Breast epithelium (tissue), 4 donors: Measurements from ENCODE around the gene ASXL3. TPM values are rescaled to one million over a fixed set of nuclear protein-coding genes. Genes with fewer than 3 reads are reported as not detected.

ENCODE experiments used
- DNase-seq, 2 donors: peaks; one replicate each; pipeline ENCODE4 v3.0.0-alpha.2; 2019; ENCODE audit warnings: low spot score in 2 of 2
- H3K27ac ChIP-seq, 2 donors: fragments of 200-600 bp; sonication (generic) in 1 of 2; one replicate each; pipeline ENCODE4 v1.5.1; 2016 to 2019; ENCODE audit warnings: mild to moderate bottlenecking in 1 of 2
- H3K27me3 ChIP-seq, 2 donors: fragments of 200-600 bp; sonication (generic) in 1 of 2; one replicate each; pipeline versions ENCODE4 v1.5.1 to v1.6.0; 2017 to 2019; ENCODE audit warnings: control low read depth in 1 of 2, mild to moderate bottlenecking in 1 of 2
- H3K36me3 ChIP-seq: fragments of 200-600 bp; one replicate; pipeline ENCODE4 v1.5.1; 2019
- H3K4me1 ChIP-seq, 2 donors: fragments of 200-600 bp; sonication (generic); one replicate each; pipeline ENCODE4 v1.5.1; 2016 to 2019; ENCODE audit warnings: control low read depth in 1 of 2
- H3K4me3 ChIP-seq, 3 donors: fragments of 200-600 bp; sonication (generic); 1 replicate in 2 of 3; 2 replicates in 1 of 3; pipeline ENCODE4 v1.5.1; 2016 to 2019; ENCODE audit warnings: mild to moderate bottlenecking in 3 of 3, moderate library complexity in 2 of 3
- H3K9me3 ChIP-seq, 2 donors: fragments of 200-600 bp; sonication (generic) in 1 of 2; one replicate each; pipeline ENCODE4 v1.5.1; 2016 to 2019; ENCODE audit warnings: control low read depth in 1 of 2
- POLR2A ChIP-seq: fragments of 450-650 bp; IDR thresholded peaks from one replicate; pipeline ENCODE4 v1.6.1; 2016; ENCODE audit warnings: antibody characterized with exemption, mild to moderate bottlenecking, moderate library complexity
- POLR2AphosphoS5 ChIP-seq, 3 donors: sonication (generic); formaldehyde crosslinking; IDR thresholded peaks; one replicate each; pipeline ENCODE4 v1.6.1; 2017; ENCODE audit warnings: antibody characterized with exemption in 3 of 3
- intact Hi-C: fragments of 100-400 bp; cut with DNase I; formaldehyde crosslinking; loops from one replicate; pipeline ENCODE4 v1.15.1; 2023; ENCODE audit warnings: low total_unique reads
- total RNA-seq, 3 donors: library from RNA; depleted of rRNA; stranded (reverse); fragments of >200 nt; gene quantifications; one replicate each; pipeline ENCODE4 v1.1.0, GENCODE V29; 2016
- TF ChIP-seq, protein P1 (sequence below), 3 donors: fragments of 450-650 bp; IDR thresholded peaks; one replicate each; pipeline ENCODE4 v1.5.1; 2016 to 2017; ENCODE audit warnings: antibody characterized with exemption in 3 of 3, mild to moderate bottlenecking in 3 of 3, moderate library complexity in 3 of 3

ASXL3 gene
- total RNA-seq, 3 donors from 2014 or later, result 0.96 to 3.4 (median 0.98) TPM

DNA sequence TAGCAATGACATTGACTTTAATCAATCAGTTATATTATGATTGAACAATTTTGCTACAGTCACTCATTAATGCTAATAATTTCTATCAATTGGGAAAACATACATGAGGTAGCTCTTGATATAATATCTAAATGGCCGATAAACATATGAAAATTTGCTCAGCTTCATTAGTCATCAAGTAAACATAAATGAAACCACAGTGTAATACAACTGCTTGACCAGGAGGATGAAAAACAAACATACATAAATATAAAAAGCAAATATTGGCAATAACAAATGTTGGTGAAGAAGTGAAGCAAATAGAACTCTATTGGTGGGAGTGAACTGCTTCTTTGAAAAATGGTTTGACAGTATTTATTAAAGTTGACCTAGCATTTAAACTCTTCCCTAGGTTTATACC, 130.9 kb downstream of the ASXL3 start:
- Histone ChIP-seq H3K27ac (no peak overlapping the region), H3K36me3 (no peaks in the 10 kb centered on the region), H3K4me3 (no peak overlapping the region), H3K27me3 (no peaks in the 10 kb centered on the region), H3K9me3 (no peaks in the 10 kb centered on the region), H3K4me1 (no peaks in the 10 kb centered on the region)
- no peak for DNase-seq
- intact Hi-C loops, result no loop called here
- no peak for TF ChIP-seq POLR2A
- TF ChIP-seq, protein P1, sequence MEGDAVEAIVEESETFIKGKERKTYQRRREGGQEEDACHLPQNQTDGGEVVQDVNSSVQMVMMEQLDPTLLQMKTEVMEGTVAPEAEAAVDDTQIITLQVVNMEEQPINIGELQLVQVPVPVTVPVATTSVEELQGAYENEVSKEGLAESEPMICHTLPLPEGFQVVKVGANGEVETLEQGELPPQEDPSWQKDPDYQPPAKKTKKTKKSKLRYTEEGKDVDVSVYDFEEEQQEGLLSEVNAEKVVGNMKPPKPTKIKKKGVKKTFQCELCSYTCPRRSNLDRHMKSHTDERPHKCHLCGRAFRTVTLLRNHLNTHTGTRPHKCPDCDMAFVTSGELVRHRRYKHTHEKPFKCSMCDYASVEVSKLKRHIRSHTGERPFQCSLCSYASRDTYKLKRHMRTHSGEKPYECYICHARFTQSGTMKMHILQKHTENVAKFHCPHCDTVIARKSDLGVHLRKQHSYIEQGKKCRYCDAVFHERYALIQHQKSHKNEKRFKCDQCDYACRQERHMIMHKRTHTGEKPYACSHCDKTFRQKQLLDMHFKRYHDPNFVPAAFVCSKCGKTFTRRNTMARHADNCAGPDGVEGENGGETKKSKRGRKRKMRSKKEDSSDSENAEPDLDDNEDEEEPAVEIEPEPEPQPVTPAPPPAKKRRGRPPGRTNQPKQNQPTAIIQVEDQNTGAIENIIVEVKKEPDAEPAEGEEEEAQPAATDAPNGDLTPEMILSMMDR (IDR thresholded peaks at IDR 0.05), result no peak

DNA sequence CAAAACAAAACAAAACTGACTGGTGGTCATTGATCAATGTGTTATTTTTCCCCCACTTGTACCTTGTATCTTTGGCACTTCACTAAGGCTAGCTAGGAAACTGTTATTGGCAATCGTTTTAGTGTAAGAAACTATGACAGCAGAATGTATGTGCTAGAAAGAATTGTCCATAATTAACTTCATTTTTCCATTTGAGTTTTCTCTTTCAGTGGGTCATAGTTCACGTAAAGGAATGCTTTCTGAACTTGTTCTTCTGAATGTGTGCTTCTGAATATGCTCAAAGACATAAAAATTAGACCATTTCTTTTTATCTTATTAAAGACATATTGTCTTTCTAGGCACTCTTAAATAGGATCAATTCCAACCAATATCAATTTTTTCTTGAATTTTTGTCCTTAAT, 132.2 kb downstream of the ASXL3 start:
- H3K36me3 ChIP-seq, result no peaks in the 10 kb centered on the region
- TF ChIP-seq, protein P1 (IDR thresholded peaks at IDR 0.05), result no peak
- TF ChIP-seq POLR2AphosphoS5 (IDR thresholded peaks at IDR 0.05) (no peak), POLR2A (no peak)
- H3K4me1 ChIP-seq, result no peaks in the 10 kb centered on the region
- H3K27me3 ChIP-seq, result no peaks in the 10 kb centered on the region
- intact Hi-C loops, result no loop called here
- no peak for DNase-seq
- H3K27ac ChIP-seq, result no peak overlapping the region
- H3K9me3 ChIP-seq, result no peaks in the 10 kb centered on the region
- H3K4me3 ChIP-seq, result no peak overlapping the region

DNA sequence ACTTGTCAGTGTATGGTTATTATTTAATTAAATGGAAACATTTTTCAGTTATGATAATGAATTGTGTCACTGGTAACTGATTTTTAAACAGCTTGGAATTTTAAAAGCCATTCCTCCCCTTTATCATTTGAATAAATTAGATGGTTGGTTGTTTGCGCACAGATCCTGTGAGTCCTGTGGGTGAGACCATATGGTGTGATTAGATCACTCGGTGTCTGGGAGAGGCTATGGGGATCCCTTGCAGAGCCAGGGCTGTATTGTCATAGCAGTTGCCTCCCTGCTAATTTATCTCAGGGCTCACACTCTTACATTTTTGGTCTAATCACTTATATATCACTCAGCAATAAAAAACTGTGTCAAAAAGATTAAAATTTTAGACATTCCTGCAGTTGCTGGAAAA, 133.5 kb downstream of the ASXL3 start:
- TF ChIP-seq POLR2AphosphoS5 (IDR thresholded peaks at IDR 0.05), result no peak
- TF ChIP-seq POLR2A, result no peak
- TF ChIP-seq, protein P1 (IDR thresholded peaks at IDR 0.05), result no peak
- Histone ChIP-seq H3K4me1 (no peaks in the 10 kb centered on the region), H3K9me3 (no peaks in the 10 kb centered on the region), H3K36me3 (no peaks in the 10 kb centered on the region), H3K4me3 (no peak overlapping the region), H3K27me3 (no peaks in the 10 kb centered on the region), H3K27ac (no peak overlapping the region)
- no peak for DNase-seq
- intact Hi-C loops, result no loop called here

DNA sequence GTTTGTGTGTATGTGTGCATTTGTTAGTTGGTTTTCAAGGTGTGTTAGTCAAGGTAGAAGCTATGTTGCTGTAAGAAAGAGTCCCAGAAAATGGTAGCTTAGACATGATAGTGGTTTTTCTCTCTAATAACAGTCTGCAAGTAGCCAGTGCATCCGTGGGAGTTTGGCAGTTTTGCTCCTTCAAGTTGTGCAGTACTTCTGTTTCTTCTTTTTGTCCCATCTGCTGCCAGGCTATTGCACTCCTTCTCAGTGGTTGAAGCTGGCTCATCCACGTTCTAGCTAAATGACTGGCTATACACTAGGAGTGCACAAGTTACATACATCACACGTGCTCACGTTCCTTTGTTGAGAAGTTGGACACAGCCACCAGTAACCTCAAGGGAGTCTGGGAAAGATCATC, 134.7 kb downstream of the ASXL3 start:
- Histone ChIP-seq H3K4me1 (no peaks in the 10 kb centered on the region), H3K27me3 (no peaks in the 10 kb centered on the region), H3K4me3 (no peak overlapping the region), H3K27ac (no peak overlapping the region), H3K36me3 (no peaks in the 10 kb centered on the region), H3K9me3 (no peaks in the 10 kb centered on the region)
- intact Hi-C loops, result no loop called here
- TF ChIP-seq, protein P1 (IDR thresholded peaks at IDR 0.05), result no peak
- no peak for TF ChIP-seq POLR2AphosphoS5 (IDR thresholded peaks at IDR 0.05)
- no peak for DNase-seq

DNA sequence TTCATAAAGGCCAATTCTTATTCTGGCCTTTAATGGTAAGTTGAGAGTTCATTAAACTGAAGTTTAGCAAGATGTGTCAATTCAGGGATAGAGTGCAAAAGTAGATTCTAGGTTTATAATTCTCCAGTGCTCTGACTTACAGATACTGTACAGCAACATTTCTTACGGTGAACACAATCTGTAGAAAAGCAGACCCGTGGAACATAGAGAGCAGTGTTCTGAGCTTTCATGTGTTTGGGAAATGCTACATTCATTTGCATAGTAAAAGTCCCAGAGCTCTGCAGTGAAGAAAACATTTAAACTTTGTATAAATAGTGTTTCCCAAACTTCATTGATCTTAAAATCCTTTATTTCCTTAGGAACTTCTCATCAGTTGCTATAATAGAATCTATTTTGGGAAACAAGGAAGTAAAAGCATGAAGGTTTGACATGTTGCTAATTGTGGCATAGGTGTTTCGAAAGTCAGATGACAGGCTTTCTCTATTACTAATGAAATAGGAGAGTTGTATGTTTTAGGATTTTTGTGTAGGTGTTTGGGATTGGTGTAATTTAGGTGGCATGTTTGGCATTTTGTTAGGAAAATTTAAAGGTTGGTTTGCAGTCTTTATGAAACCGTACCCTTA, 138.2 kb downstream of the ASXL3 start:
- peak overlapping the region in 1 of 2 donors; percentile 37 for H3K27ac ChIP-seq
- H3K4me1 ChIP-seq, result no peaks in the 10 kb centered on the region
- TF ChIP-seq POLR2A, result no peak
- TF ChIP-seq POLR2AphosphoS5 (IDR thresholded peaks at IDR 0.05), result no peak
- TF ChIP-seq, protein P1 (IDR thresholded peaks at IDR 0.05), result no peak
- no peaks in the 10 kb centered on the region for H3K9me3 ChIP-seq
- no peaks in the 10 kb centered on the region for H3K27me3 ChIP-seq
- intact Hi-C loops, result no loop called here
- no peak overlapping the region for H3K4me3 ChIP-seq
- DNase-seq, result no peak
- no peaks in the 10 kb centered on the region for H3K36me3 ChIP-seq
